ENCODE data around the gene PIK3CB.

- TF ChIP-seq CTCF (IDR thresholded peaks at IDR 0.05) (no peak), POLR2AphosphoS5 (IDR thresholded peaks at IDR 0.05) (no peak), POLR2A (IDR thresholded peaks at IDR 0.05) (no peak), EP300 (IDR thresholded peaks at IDR 0.05) (no peak)
Measured at GRCh38 chr3:138782755-138783154, 52.0 kb downstream of the PIK3CB start.
